Gastroesophageal sphincter (tissue), 4 donors: ENCODE measurements around the gene PRDM16. TPM values are rescaled to one million over a fixed set of nuclear protein-coding genes. Genes with fewer than 3 reads are reported as not detected.

Experiments
- ATAC-seq: fragments of 150-250 bp; one replicate; pipeline ENCODE4 v1.9.1; 2016; ENCODE audit warnings: mild to moderate bottlenecking, moderate library complexity
- H3K27ac ChIP-seq, 4 donors: fragments of 200-600 bp; sonication (generic) in 3 of 4; 1 replicate in 3 of 4; 2 replicates in 1 of 4; pipeline ENCODE4 v1.5.1; 2016 to 2019
- H3K27me3 ChIP-seq: fragments of 200-600 bp; sonication (generic); one replicate; pipeline ENCODE4 v1.5.1; 2019
- H3K36me3 ChIP-seq, 2 donors: fragments of 200-600 bp; sonication (generic); one replicate each; pipeline ENCODE4 v1.5.1; 2019; ENCODE audit warnings: control low read depth in 1 of 2
- H3K4me1 ChIP-seq, 3 donors: fragments of 200-600 bp; sonication (generic); 1 replicate in 2 of 3; 2 replicates in 1 of 3; pipeline ENCODE4 v1.5.1; 2016 to 2019; ENCODE audit warnings: control low read depth in 2 of 3
- H3K4me3 ChIP-seq, 2 donors: fragments of 200-600 bp; sonication (generic); one replicate each; pipeline ENCODE4 v1.5.1; 2019; ENCODE audit warnings: mild to moderate bottlenecking in 1 of 2, moderate library complexity in 1 of 2
- H3K9me3 ChIP-seq, 3 donors: fragments of 200-600 bp; sonication (generic); one replicate each; pipeline ENCODE4 v1.5.1; 2017 to 2019; ENCODE audit warnings: control low read depth in 2 of 3
- EP300 ChIP-seq: sonication (generic); formaldehyde crosslinking; IDR thresholded peaks from one replicate; pipeline ENCODE4 v1.6.1; 2017; ENCODE audit warnings: antibody characterized with exemption, mild to moderate bottlenecking
- POLR2A ChIP-seq, 2 donors: fragments of 450-650 bp; IDR thresholded peaks; one replicate each; pipeline ENCODE4 v1.6.1; 2017; ENCODE audit warnings: antibody characterized with exemption in 2 of 2, mild to moderate bottlenecking in 2 of 2, moderate library complexity in 1 of 2
- POLR2AphosphoS5 ChIP-seq: sonication (generic); formaldehyde crosslinking; IDR thresholded peaks from one replicate; pipeline ENCODE4 v1.6.1; 2017; ENCODE audit warnings: antibody characterized with exemption
- WGBS, 2 donors: methylation state at CpG; one replicate each; pipeline ENCODE4 v1.1.5; 2018; ENCODE audit warnings: low coverage in 1 of 2; 5-methylcytosine and 5-hydroxymethylcytosine counted together
- total RNA-seq, 4 donors: library from RNA; depleted of rRNA; stranded (reverse); fragments of >200 nt; gene quantifications; one replicate each; pipeline ENCODE4 v1.1.0, GENCODE V29; 2016
- TF ChIP-seq, protein P1 (sequence below), 4 experiments: fragments of 200-600 bp in 2 of 4; fragments of 450-650 bp in 2 of 4; sonication (generic) in 1 of 4; IDR thresholded peaks; one replicate each; pipeline ENCODE4 v1.5.1; 2017 to 2019; ENCODE audit warnings: antibody characterized with exemption in 4 of 4, mild to moderate bottlenecking in 2 of 4, moderate library complexity in 2 of 4

Gene PRDM16
- total RNA-seq, 4 donors from 2014 or later = 1.1 to 3.4 (median 1.6) TPM

DNA sequence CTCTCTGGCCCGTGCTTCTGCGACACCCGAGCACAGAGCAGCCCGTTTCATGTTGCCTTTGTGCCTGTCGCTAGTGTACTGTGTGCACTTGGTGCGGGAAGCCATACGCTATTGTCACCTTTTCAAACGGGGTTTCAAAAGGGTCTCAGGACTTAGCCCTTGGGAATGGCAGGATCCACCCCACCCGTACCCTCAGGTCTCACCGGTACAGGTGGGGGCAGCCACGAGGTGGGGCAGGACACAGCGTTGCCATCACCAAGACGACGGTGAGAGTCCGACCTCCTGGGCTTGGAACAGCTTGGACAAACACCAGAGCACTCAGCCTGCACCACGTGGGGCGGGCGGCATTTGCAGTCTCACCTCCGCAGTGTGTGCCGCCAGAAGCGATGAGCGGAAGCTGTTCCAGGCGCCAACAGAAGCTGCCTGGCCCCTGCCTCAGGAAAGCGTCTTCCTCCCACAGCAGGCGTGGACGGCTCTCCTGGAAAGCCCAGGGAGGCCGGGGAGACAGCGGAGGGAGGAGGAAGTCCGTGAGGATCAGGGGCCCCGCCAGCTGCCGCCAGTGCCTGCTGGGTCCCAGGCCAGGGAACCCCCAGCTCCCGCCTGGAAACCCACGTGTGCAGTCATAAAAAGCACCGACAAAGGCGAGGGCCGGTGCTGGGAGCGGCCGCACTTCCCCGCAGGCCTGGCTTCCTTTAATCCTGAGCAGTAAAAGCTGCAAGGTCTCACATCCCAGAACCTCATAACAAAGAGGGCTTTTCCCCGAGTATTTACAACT is 254.2 kb downstream of the PRDM16 start:
- Histone ChIP-seq H3K36me3 (no peaks in the 10 kb centered on the region), H3K27ac (no peak overlapping the region), H3K9me3 (no peaks in the 10 kb centered on the region), H3K4me1 (peaks cover 0 to 15% (median 0%) of the 10 kb centered on the region in 3 donors), H3K4me3 (no peak overlapping the region), H3K27me3 (peaks cover 46% of the 10 kb centered on the region)
- no peak for ATAC-seq
- TF ChIP-seq POLR2A (IDR thresholded peaks at IDR 0.05) = no peak
- TF ChIP-seq EP300 = no peak
- TF ChIP-seq, protein P1, sequence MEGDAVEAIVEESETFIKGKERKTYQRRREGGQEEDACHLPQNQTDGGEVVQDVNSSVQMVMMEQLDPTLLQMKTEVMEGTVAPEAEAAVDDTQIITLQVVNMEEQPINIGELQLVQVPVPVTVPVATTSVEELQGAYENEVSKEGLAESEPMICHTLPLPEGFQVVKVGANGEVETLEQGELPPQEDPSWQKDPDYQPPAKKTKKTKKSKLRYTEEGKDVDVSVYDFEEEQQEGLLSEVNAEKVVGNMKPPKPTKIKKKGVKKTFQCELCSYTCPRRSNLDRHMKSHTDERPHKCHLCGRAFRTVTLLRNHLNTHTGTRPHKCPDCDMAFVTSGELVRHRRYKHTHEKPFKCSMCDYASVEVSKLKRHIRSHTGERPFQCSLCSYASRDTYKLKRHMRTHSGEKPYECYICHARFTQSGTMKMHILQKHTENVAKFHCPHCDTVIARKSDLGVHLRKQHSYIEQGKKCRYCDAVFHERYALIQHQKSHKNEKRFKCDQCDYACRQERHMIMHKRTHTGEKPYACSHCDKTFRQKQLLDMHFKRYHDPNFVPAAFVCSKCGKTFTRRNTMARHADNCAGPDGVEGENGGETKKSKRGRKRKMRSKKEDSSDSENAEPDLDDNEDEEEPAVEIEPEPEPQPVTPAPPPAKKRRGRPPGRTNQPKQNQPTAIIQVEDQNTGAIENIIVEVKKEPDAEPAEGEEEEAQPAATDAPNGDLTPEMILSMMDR (IDR thresholded peaks at IDR 0.05) = no peak
- no peak for TF ChIP-seq POLR2AphosphoS5
- WGBS, 2 donors = 18 to 20% methylated on average over 1 to 9 of the region's 40 CpGs

GRCh38 chr1:3323796-3324703 is 255.0 kb downstream of the PRDM16 start:
- H3K4me3 ChIP-seq = no peak overlapping the region
- 91 to 95% methylated on average over 4 to 13 of the region's 26 CpGs for WGBS, 2 donors
- no peak overlapping the region for H3K27ac ChIP-seq
- H3K4me1 ChIP-seq = peaks cover 0 to 15% (median 0%) of the 10 kb centered on the region in 3 donors
- H3K36me3 ChIP-seq = no peaks in the 10 kb centered on the region
- no peak for TF ChIP-seq POLR2A (IDR thresholded peaks at IDR 0.05)
- TF ChIP-seq EP300 = no peak
- no peak for ATAC-seq
- H3K9me3 ChIP-seq = no peaks in the 10 kb centered on the region
- peaks cover 46% of the 10 kb centered on the region for H3K27me3 ChIP-seq

GRCh38 chr1:3324704-3325535 is 255.9 kb downstream of the PRDM16 start:
- Histone ChIP-seq H3K27me3 (peaks cover 46% of the 10 kb centered on the region), H3K4me3 (no peak overlapping the region), H3K9me3 (no peaks in the 10 kb centered on the region), H3K4me1 (peaks cover 0 to 15% (median 0%) of the 10 kb centered on the region in 3 donors), H3K27ac (no peak overlapping the region), H3K36me3 (no peaks in the 10 kb centered on the region)
- TF ChIP-seq, protein P1 (IDR thresholded peaks at IDR 0.05) = no peak
- no peak for TF ChIP-seq EP300
- no peak for ATAC-seq
- 93% methylated on average over 4 of the region's 22 CpGs; no CpG with 5 or more reads in 1 of the 2 donors for WGBS, 2 donors

DNA sequence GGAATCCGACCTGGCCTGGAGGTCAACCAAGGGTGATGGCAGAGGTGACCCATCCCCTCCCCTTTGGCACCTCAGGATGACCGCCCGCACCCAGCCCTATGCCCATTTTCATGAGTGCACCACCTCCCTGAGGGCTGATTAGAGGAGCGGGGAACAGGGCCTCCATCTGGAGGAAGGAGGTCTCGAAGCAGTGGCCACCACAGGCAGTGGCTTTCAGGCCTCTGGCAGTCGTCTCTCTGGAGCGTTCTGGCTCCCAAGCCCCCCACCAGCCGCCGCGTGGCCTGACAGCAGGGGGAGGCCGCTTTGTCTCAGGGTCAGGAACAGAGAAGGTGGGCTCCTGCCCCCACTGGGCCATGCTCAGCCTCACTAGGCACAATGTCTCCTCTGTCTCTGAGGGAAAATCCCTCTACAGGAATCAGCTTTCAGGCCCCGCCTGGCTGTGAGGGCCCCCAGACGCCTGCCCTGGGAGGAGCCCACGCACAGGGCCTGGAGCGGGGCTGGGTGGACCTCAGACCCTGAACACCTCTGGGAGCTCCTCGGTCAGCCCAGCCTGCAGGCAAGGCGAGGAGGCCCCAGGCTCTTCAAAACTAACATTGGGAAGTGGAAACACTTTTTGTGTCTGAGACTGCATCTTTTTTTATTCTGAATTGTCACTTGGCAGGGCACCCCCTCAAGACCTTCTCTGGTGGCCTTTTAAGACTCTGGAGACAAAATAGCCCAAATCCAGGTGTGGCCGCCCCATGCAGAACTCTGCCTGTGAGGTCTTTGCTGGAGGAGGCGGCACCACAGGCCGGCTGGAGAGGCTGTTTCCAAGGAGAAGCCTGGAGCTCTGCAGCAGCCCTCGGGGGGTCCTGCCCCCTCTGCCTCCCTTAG is 257.7 kb downstream of the PRDM16 start:
- WGBS, 2 donors = 89% methylated on average over 3 of the region's 21 CpGs; no CpG with 5 or more reads in 1 of the 2 donors
- no peak overlapping the region for H3K4me3 ChIP-seq
- H3K27me3 ChIP-seq = peaks cover 39% of the 10 kb centered on the region
- H3K4me1 ChIP-seq = peaks cover 0 to 15% (median 0%) of the 10 kb centered on the region in 3 donors
- H3K9me3 ChIP-seq = no peaks in the 10 kb centered on the region
- H3K27ac ChIP-seq = no peak overlapping the region
- no peaks in the 10 kb centered on the region for H3K36me3 ChIP-seq
- ATAC-seq = no peak
- TF ChIP-seq POLR2AphosphoS5 = no peak
- no peak for TF ChIP-seq POLR2A (IDR thresholded peaks at IDR 0.05)
- TF ChIP-seq EP300 = no peak
- TF ChIP-seq, protein P1 (IDR thresholded peaks at IDR 0.05) = no peak
